GM19438 (cell line): ENCODE results near the gene SMARCAL1.

Source experiments
- ATAC-seq: cut with Tn5 transposase; IDR thresholded peaks from one replicate; pipeline ENCODE4 v1.9.1; 2021; ENCODE audit warnings: low read depth; ENCODE audit not compliant: unreplicated experiment

The SMARCAL1 gene

GRCh38 chr2:216392018-216392562 is 20.2 kb upstream of the SMARCAL1 start:
- no peak for ATAC-seq

- ATAC-seq = no peak
These were observed 19.1 kb upstream of the SMARCAL1 start for GRCh38 chr2:216392945-216393840.

- no peak for ATAC-seq
These were observed 17.4 kb upstream of the SMARCAL1 start for GRCh38 chr2:216394881-216395280.

GRCh38 chr2:216399621-216400020 is 12.7 kb upstream of the SMARCAL1 start:
- no peak for ATAC-seq

GRCh38 chr2:216402751-216403150 is 9.5 kb upstream of the SMARCAL1 start:
- ATAC-seq = no peak

- no peak for ATAC-seq
These were observed 8.2 kb upstream of the SMARCAL1 start for GRCh38 chr2:216404010-216404618.

GRCh38 chr2:216405588-216405987 is 6.7 kb upstream of the SMARCAL1 start:
- ATAC-seq = no peak

GRCh38 chr2:216406826-216407225 is 5.5 kb upstream of the SMARCAL1 start:
- ATAC-seq = no peak

GRCh38 chr2:216408426-216409290 is 3.6 kb upstream of the SMARCAL1 start:
- no peak for ATAC-seq

- ATAC-seq = no peak
These were observed 1.7 kb upstream of the SMARCAL1 start for GRCh38 chr2:216410550-216410949.

GRCh38 chr2:216413882-216414281 is 1.6 kb downstream of the SMARCAL1 start:
- no peak for ATAC-seq

GRCh38 chr2:216414772-216415319 is 2.6 kb downstream of the SMARCAL1 start:
- no peak for ATAC-seq

GRCh38 chr2:216415541-216415940 is 3.3 kb downstream of the SMARCAL1 start:
- no peak for ATAC-seq

GRCh38 chr2:216416571-216417307 is 4.5 kb downstream of the SMARCAL1 start:
- no peak for ATAC-seq

- ATAC-seq = no peak
These were observed 6.7 kb downstream of the SMARCAL1 start for GRCh38 chr2:216418981-216419380.

- ATAC-seq = no peak
These were observed 8.2 kb downstream of the SMARCAL1 start for GRCh38 chr2:216420367-216421101.

GRCh38 chr2:216423071-216423470 is 10.8 kb downstream of the SMARCAL1 start:
- ATAC-seq = no peak

- ATAC-seq = no peak
These were observed 12.0 kb downstream of the SMARCAL1 start for GRCh38 chr2:216424274-216424673.
